GM19452 (cell line): ENCODE results near the gene SELENOO.

Experiments
- ATAC-seq: cut with Tn5 transposase; IDR thresholded peaks from one replicate; pipeline ENCODE4 v1.9.1; 2021; ENCODE audit not compliant: unreplicated experiment

The SELENOO gene

GRCh38 chr22:50264946-50265669 is 64.3 kb downstream of the SELENOO start:
- no peak for ATAC-seq

DNA sequence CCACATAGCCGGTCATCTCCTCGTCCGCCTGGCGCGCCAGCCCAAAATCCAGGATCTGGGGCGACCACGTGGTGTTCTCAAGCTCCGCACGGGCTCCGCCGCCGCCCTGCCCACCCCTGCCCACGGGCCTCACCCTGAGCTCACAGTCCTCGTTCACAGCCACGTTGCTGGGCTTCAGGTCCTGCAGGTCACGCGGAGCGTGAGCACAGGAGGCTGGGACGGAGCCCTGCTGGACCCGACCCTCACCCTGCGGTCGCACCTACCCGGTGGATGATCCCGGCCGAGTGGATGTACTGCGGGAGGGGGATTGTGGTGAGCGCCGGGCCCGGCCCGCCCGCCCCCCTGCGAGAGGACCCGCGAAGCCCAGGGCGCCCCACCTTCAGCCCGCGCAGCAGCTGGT is 66.2 kb downstream of the SELENOO start:
- no peak for ATAC-seq
